Measurements from ENCODE around the gene CPNE1. TPM values are rescaled to one million over a fixed set of nuclear protein-coding genes. Genes with fewer than 3 reads are reported as not detected.

CPNE1 gene
- total RNA-seq (ENCODE audit: low replicate concordance) = 160 and 220 TPM in 2 replicates

DNA sequence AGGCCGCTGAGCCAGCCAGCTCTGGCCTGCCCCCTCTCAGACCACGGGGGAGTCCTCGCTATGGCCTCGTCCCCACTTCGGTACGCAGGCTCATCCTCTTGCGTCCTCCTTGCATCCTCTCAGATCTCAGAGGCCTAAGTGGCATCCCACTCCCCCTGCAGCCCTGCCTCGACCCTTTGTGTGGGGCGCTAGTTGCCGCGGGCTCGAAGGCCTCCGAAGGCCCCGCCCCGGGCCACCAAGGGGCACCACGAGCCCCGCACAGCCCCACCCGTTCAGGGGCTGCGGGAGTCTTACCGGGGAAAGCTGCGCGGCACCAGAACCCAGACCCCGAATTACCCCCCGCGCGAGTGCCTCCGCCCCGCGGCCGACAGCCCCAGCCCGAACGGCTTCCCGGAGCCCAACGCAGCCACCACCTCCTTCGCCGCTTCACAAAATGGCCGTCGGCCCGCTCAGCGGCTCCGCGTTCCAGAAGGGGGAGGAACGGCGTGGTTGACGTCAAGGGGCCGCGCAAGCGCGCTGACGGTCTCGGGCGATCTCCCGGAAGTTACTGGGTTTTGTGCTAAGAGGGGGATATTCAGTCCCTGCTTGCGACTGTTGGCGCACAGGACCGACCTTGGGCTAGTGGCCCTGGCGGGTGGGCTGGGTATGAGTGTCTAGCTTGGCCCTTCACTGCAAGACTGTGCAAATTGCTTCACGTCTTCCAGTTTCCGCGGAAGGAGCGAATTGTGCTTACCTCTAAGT is at the start of gene CPNE1, which contains the start of gene RBM12:
Gene CPNE1, minus strand, starts transcription at position 435 of the 741 bp plus-strand sequence. CDS start 31,977 bp downstream, outside the sequence.
Gene RBM12, minus strand, starts transcription at position 435 of the 741 bp plus-strand sequence. CDS start 9,578 bp downstream, outside the sequence.

DNA sequence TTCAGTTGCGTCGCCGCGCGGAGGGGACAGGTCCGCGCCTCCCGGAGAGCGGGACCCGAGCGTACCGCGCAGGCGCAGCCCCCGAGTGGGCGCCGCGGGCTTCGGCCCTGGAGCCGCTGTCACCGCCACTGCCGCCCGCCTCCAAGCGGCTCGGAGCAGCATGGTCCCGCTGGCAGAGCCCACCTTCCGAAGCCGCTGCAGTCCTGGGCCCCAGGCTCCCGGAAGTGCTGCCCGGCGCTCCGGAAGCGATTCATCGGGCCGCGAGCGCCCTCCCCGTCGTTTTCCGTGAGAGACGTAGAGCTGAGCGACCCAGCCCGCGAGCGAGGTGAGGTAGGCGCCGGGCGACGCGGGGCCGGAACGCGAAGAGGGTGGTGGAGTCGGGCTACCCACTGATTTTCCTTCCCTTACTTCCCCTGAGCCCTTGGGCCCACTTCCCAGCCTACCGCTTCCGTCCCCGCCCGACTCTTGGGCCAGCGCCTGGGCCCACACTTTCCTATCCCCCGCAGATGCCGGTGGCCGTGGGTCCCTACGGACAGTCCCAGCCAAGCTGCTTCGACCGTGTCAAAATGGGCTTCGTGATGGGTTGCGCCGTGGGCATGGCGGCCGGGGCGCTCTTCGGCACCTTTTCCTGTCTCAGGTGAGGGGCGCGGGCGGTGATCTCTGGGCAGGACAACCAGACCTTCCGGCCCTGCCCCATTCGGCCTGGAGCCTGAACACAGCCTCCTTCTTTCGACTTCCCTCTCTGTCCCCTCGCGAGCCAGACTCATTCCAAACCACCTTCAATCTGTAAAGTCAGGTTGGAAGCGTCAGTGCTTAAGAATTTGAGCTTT is 34.6 kb upstream of the CPNE1 start, which contains the start of the genes NFS1 and ROMO1:
Gene NFS1, minus strand, starts transcription at position 226 of the 830 bp plus-strand sequence. Its CDS starts 64 bp downstream, at position 162.
Gene ROMO1, plus strand, starts transcription at position 279 of the 830 bp plus-strand sequence. Its CDS starts 228 bp downstream, at position 507.

DNA sequence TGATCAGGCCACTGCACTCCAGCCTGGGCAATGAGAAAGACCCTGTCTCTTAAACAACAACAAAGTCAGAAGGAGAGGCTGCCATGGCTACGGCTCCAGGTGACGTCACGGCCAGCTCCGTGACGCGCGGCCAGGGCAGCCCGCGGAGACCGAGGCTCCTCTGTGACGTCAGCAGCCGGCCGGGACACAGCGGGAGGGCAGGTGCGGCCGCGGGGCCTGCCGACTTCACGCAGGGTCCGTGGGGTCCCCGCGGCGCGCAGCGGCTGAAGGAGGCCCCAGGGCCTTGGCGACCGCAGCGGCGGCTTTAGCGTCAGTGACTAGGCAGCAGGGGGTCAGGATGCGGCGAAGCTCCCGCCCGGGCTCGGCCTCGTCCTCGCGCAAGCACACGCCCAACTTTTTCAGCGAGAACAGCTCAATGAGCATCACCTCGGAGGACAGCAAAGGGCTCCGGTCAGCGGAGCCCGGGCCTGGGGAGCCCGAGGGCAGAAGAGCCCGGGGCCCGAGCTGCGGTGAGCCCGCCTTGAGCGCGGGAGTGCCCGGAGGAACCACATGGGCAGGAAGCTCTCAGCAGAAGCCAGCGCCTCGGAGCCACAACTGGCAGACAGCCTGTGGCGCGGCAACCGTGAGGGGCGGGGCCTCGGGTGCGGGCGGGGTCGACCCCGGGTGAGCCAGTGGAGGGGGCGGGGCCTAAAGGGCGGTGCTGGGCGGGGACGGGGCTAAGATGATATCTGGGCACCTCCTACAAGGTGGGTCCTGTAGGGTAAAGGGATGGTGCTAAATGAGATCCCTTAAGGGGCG is 48.8 kb downstream of the CPNE1 start, which contains the start of gene SPAG4:
Gene SPAG4, plus strand, starts transcription at position 163 of the 798 bp plus-strand sequence. Its CDS starts 175 bp downstream, at position 338.

Other genes starting within 250 kb of the CPNE1 start
- 1.8 and 12.8 TPM in 2 replicates for gene GDF5, start 226.7 kb downstream of the CPNE1 start, total RNA-seq (ENCODE audit: low replicate concordance)
- gene CEP250, start 209.3 kb downstream of the CPNE1 start, total RNA-seq (ENCODE audit: low replicate concordance) = 16.4 and 38.3 TPM in 2 replicates
- not detected in 2 replicates for gene C20orf173, start 135.2 kb downstream of the CPNE1 start, total RNA-seq (ENCODE audit: low replicate concordance)
- 358 and 938 TPM in 2 replicates for gene ERGIC3, start 122.8 kb downstream of the CPNE1 start, total RNA-seq (ENCODE audit: low replicate concordance)
- 3.5 and 17.3 TPM in 2 replicates for gene SPAG4, start 49.1 kb downstream of the CPNE1 start, total RNA-seq (ENCODE audit: low replicate concordance)
- gene RBM12, start within 50 bp of the CPNE1 start, total RNA-seq (ENCODE audit: low replicate concordance) = 15.6 and 30.8 TPM in 2 replicates
- 17.8 and 21.7 TPM in 2 replicates for gene NFS1, start 34.5 kb upstream of the CPNE1 start, total RNA-seq (ENCODE audit: low replicate concordance)
- 254 and 437 TPM in 2 replicates for gene ROMO1, start 34.5 kb upstream of the CPNE1 start, total RNA-seq (ENCODE audit: low replicate concordance)
- 279 and 325 TPM in 2 replicates for gene RBM39, start 77.4 kb upstream of the CPNE1 start, total RNA-seq (ENCODE audit: low replicate concordance)
- gene PHF20, start 107.1 kb upstream of the CPNE1 start, total RNA-seq (ENCODE audit: low replicate concordance) = 15.8 and 19.1 TPM in 2 replicates

Data from smooth muscle cell of the coronary artery (primary cell).